BLaER1 treated with 17β-estradiol and CSF1 and Interleukin-3, amounts not matched to agents 10 nM and 100 nM (cell line): ENCODE results near the gene SH2D3C.
A peak's percentile ranks its signal among the peaks of the same experiment; 100 is the strongest.

Experiments
- H3K27ac ChIP-seq, 11 experiments: shearing (Covaris generic); formaldehyde crosslinking; 2 replicates each; pipeline ENCODE4 v1.8.1; 2022
- H3K27me3 ChIP-seq, 11 experiments: shearing (Covaris generic); formaldehyde crosslinking; 2 replicates each; pipeline ENCODE4 v1.8.1; 2022
- H3K36me3 ChIP-seq, 11 experiments: shearing (Covaris generic); formaldehyde crosslinking; 2 replicates each; pipeline ENCODE4 v1.8.1; 2022
- H3K4me1 ChIP-seq, 10 experiments: shearing (Covaris generic); formaldehyde crosslinking; 2 replicates each; pipeline ENCODE4 v1.8.1; 2022
- H3K4me2 ChIP-seq, 11 experiments: shearing (Covaris generic); formaldehyde crosslinking; 2 replicates each; pipeline ENCODE4 v1.8.1; 2022
- H3K4me3 ChIP-seq, 10 experiments: shearing (Covaris generic); formaldehyde crosslinking; 2 replicates each; pipeline ENCODE4 v1.8.1; 2022
- H3K9ac ChIP-seq, 11 experiments: shearing (Covaris generic); formaldehyde crosslinking; 2 replicates each; pipeline ENCODE4 v1.8.1; 2022
- H3K9me3 ChIP-seq, 11 experiments: shearing (Covaris generic); formaldehyde crosslinking; replicated peaks in 1 of 11; 2 replicates each; pipeline ENCODE4 v1.8.1; 2022
- H4K20me1 ChIP-seq, 11 experiments: shearing (Covaris generic); formaldehyde crosslinking; 2 replicates each; pipeline ENCODE4 v1.8.1; 2022
- Cebpa-rat ChIP-seq, 11 experiments: shearing (Covaris generic); IDR thresholded peaks; 2 replicates each; pipeline ENCODE4 v1.8.1; 2022

SH2D3C gene

GRCh38 chr9:127700594-127701255 is 77.7 kb downstream of the SH2D3C start:
- Histone ChIP-seq H3K27me3 (peaks cover 0 to 11% (median 6%) of the 10 kb centered on the region in 11 experiments; a peak in 11 of 22 replicates), H3K36me3 (no peaks in the 10 kb centered on the region), H3K9me3 (peaks cover 0 to 6% (median 0%) of the 10 kb centered on the region in 11 experiments; a peak in 3 of 22 replicates), H3K4me2 (no peak overlapping the region), H4K20me1 (peaks cover 0 to 9% (median 0%) of the 10 kb centered on the region in 11 experiments; a peak in 5 of 22 replicates), H3K27ac (no peak overlapping the region), H3K9ac (no peak overlapping the region), H3K4me1 (no peaks in the 10 kb centered on the region), H3K4me3 (no peak overlapping the region)
- TF ChIP-seq Cebpa-rat (IDR thresholded peaks at IDR 0.05), result no peak

DNA sequence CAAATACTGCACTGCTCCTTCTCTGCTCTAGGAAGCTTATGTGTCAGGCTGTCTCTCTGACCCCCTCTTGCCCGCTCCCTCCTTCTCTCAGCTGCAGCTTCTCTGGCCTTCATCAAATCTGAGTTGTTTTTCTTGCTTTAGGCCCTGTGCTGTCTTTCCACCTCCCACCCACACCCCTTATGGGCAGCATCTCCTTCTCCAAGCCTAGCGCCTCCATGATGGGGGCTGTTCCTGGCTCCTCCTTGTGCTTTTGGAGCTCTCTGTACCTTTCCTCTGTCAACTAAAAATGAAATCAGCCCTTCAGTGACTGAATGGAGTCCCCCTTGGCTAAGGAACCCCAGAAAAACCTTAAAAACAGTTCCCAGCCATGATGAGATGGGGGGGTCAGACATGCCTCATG is 78.3 kb downstream of the SH2D3C start:
- no peak overlapping the region for H3K4me3 ChIP-seq
- no peak overlapping the region for H3K9ac ChIP-seq
- peaks cover 0 to 3% (median 0%) of the 10 kb centered on the region in 11 experiments; a peak in 2 of 22 replicates for H4K20me1 ChIP-seq
- H3K4me2 ChIP-seq, result no peak overlapping the region
- peaks cover 0 to 11% (median 6%) of the 10 kb centered on the region in 11 experiments; a peak in 11 of 22 replicates for H3K27me3 ChIP-seq
- H3K4me1 ChIP-seq, result no peaks in the 10 kb centered on the region
- H3K9me3 ChIP-seq, result peaks cover 0 to 6% (median 0%) of the 10 kb centered on the region in 11 experiments; a peak in 3 of 22 replicates
- no peaks in the 10 kb centered on the region for H3K36me3 ChIP-seq
- no peak for TF ChIP-seq Cebpa-rat (IDR thresholded peaks at IDR 0.05)
- no peak overlapping the region for H3K27ac ChIP-seq

DNA sequence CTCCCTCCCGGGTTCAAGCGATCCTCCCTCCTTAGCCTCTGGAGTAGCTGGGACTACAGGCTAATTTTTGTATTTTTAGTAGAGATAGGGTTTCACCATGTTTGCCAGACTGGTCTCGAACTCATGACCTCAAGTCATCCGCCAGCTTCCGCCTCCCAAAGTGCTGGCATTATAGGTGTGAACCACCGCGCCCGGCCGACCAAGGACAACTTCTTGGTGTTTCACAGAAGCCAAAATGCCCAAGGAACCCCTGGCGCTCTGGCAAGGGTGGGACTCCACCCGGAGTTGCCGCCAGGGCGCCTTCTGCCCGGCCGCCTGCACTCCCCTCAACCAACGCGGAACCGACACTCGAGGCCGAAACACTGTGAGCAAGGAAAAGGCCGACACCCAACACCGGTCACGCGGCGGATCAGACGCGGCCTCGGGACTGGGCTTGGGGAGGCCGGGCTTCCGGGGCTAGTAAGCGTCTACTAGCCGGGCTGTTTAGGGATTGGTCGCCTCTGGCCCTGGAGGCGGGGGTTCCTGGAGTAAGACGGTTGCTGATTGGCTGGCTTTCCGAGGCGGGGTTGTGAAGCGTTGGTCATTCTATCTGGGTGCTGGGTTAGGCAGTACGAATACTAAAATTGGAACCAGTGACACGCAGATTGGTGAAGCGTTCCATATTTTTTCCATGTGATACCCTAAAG is 79.3 kb downstream of the SH2D3C start:
- TF ChIP-seq Cebpa-rat (IDR thresholded peaks at IDR 0.05), result no peak
- H3K27me3 ChIP-seq, result peaks cover 0 to 11% (median 6%) of the 10 kb centered on the region in 11 experiments; a peak in 11 of 22 replicates

GRCh38 chr9:127698386-127698785 is 80.1 kb downstream of the SH2D3C start:
- H3K27me3 ChIP-seq, result peaks cover 0 to 11% (median 6%) of the 10 kb centered on the region in 11 experiments; a peak in 11 of 22 replicates
- peaks cover 0 to 6% (median 0%) of the 10 kb centered on the region in 11 experiments; a peak in 3 of 22 replicates for H3K9me3 ChIP-seq
- H3K36me3 ChIP-seq, result peaks cover 0 to 16% (median 13%) of the 10 kb centered on the region in 11 experiments; a peak in 9 of 22 replicates
- peaks cover 0 to 3% (median 0%) of the 10 kb centered on the region in 11 experiments; a peak in 1 of 22 replicates for H4K20me1 ChIP-seq
- no peak overlapping the region for H3K9ac ChIP-seq
- H3K4me2 ChIP-seq, result no peak overlapping the region
- H3K4me1 ChIP-seq, result no peaks in the 10 kb centered on the region
- no peak for TF ChIP-seq Cebpa-rat (IDR thresholded peaks at IDR 0.05)
- no peak overlapping the region for H3K27ac ChIP-seq
- H3K4me3 ChIP-seq, result no peak overlapping the region

More for the DNA sequence above, 79.3 kb downstream of the SH2D3C start:
- Histone ChIP-seq H3K27ac (no peak overlapping the region), H3K4me1 (no peaks in the 10 kb centered on the region), H3K4me3 (no peak overlapping the region), H3K9ac (no peak overlapping the region), H4K20me1 (peaks cover 0 to 3% (median 0%) of the 10 kb centered on the region in 11 experiments; a peak in 2 of 22 replicates), H3K4me2 (peak overlapping the region in 7 of 11 experiments; percentile 5 to 38 (median 12); a peak in 7 of 22 replicates), H3K36me3 (peaks cover 0 to 8% (median 6%) of the 10 kb centered on the region in 11 experiments; a peak in 7 of 22 replicates), H3K9me3 (peaks cover 0 to 6% (median 0%) of the 10 kb centered on the region in 11 experiments; a peak in 3 of 22 replicates)

DNA sequence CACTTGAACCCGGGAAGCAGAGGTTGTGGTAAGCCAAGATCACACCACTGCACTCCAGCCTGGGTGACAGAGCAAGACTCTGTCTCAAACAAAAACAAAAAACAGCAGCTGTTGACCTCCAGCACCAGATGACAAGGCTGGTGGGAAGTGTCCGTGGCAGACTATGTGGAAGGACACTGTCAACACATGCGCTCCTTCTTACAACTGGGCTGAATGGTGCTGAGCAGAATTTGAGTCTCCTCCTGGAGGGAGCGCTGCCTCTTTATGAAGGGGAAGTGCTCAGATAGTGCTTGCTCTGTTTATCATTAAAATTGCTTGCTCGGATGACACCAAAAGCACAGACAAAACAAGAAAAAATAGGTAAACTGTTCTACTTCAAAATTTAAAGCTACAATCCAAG is 80.9 kb downstream of the SH2D3C start:
- H3K36me3 ChIP-seq, result peaks cover 0 to 24% (median 17%) of the 10 kb centered on the region in 11 experiments; a peak in 9 of 22 replicates
- H3K27ac ChIP-seq, result no peak overlapping the region
- H3K4me1 ChIP-seq, result no peaks in the 10 kb centered on the region
- H3K9me3 ChIP-seq, result peaks cover 0 to 6% (median 0%) of the 10 kb centered on the region in 11 experiments; a peak in 3 of 22 replicates
- peaks cover 0 to 3% (median 0%) of the 10 kb centered on the region in 11 experiments; a peak in 1 of 22 replicates for H4K20me1 ChIP-seq
- H3K9ac ChIP-seq, result no peak overlapping the region
- no peak overlapping the region for H3K4me2 ChIP-seq
- no peak for TF ChIP-seq Cebpa-rat (IDR thresholded peaks at IDR 0.05)
- H3K27me3 ChIP-seq, result peaks cover 0 to 11% (median 6%) of the 10 kb centered on the region in 11 experiments; a peak in 11 of 22 replicates
- no peak overlapping the region for H3K4me3 ChIP-seq

DNA sequence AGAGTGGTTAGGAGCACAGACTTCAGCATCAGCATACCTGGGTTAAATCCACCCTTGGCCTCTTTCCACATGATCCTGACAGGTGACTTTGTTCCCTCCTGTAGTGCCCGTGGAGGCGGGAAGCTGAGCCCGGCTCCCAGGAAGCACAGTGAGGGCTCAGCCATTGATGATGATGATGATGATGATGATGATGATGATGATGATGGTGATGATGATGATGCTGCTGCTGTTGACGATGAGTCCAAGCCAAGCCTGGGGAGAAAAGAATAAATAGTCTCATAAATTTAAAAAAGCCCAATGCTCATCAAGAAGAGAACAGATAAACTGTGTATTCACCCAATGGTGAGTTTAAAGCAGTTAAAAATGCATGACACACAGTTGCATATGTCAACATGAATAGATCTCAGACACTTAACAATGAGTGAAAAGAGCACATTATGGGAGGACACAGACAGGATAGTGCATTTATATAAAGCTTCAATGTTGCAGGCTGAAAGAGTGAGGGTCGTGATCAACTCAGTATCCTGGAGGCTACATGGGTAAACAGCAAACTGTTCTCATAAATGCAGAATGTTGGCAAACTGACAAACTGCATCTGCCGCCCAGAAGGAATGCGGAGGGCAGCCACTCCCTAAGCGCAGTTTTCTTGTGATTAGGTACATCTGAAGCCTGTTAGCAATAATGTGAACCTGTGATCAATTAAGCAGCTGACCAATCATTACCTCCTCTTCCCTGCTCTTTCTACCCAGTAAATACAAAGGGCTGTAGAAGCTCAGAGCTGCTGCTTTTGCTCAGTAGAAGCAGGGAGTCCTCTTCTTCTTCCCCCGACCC is 83.4 kb downstream of the SH2D3C start:
- peaks cover 0 to 11% (median 6%) of the 10 kb centered on the region in 11 experiments; a peak in 11 of 22 replicates for H3K27me3 ChIP-seq
- H3K9ac ChIP-seq, result no peak overlapping the region
- TF ChIP-seq Cebpa-rat (IDR thresholded peaks at IDR 0.05), result no peak
- H4K20me1 ChIP-seq, result peaks cover 0 to 3% (median 0%) of the 10 kb centered on the region in 11 experiments; a peak in 2 of 22 replicates
- no peak overlapping the region for H3K4me3 ChIP-seq
- H3K36me3 ChIP-seq, result peaks cover 5 to 49% (median 32%) of the 10 kb centered on the region in 11 experiments; a peak in 19 of 22 replicates
- no peak overlapping the region for H3K27ac ChIP-seq
- H3K4me1 ChIP-seq, result no peaks in the 10 kb centered on the region
- H3K9me3 ChIP-seq, result peaks cover 0 to 8% (median 0%) of the 10 kb centered on the region in 11 experiments; a peak in 5 of 22 replicates
- H3K4me2 ChIP-seq, result no peak overlapping the region

DNA sequence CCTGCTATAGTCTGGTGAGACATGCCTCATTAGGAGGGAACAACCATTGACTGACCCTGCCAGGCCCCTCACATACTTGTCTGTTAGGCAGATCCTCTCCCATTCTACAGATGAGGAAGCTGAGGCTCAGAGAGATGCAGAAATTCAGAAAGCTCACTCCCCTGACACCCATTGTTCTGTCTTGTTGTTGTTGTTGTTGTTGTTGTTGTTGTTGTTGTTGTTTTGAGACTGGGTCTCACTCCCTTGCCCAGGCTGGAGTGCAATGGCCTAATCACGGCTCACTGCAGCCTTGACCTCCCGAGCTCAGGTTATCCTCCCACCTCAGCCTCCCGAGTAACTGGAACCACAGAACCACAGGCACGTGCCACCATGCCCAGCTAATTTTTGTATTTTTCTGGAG is 84.8 kb downstream of the SH2D3C start:
- H3K4me3 ChIP-seq, result no peak overlapping the region
- no peak for TF ChIP-seq Cebpa-rat (IDR thresholded peaks at IDR 0.05)
- no peak overlapping the region for H3K27ac ChIP-seq
- H3K9me3 ChIP-seq, result peaks cover 0 to 14% (median 6%) of the 10 kb centered on the region in 11 experiments; a peak in 5 of 22 replicates
- H3K4me2 ChIP-seq, result no peak overlapping the region
- no peaks in the 10 kb centered on the region for H3K27me3 ChIP-seq
- H3K4me1 ChIP-seq, result no peaks in the 10 kb centered on the region
- no peak overlapping the region for H3K9ac ChIP-seq
- peaks cover 0 to 3% (median 0%) of the 10 kb centered on the region in 11 experiments; a peak in 2 of 22 replicates for H4K20me1 ChIP-seq
- H3K36me3 ChIP-seq, result peaks cover 18 to 63% (median 46%) of the 10 kb centered on the region in 11 experiments; a peak in 20 of 22 replicates

DNA sequence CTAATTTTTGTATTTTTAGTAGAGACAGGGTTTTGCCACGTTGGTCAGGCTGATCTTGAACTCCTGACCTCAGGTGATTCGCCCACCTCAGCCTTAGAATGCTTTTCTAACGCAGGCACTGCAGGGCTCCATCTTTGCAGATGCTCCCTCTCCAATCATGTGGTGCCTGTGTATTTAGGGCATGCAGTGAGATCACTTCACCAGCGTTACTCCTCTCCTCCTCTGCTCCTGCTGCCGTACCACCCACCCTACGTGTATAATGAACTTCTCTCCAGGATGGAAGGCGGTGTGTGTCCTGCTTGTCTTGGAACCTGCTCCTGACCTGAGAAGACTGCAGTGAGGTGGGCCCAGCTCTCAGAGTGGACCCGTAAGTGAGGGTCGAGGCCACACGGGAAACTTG is 85.3 kb downstream of the SH2D3C start:
- Histone ChIP-seq H3K36me3 (peaks cover 18 to 68% (median 51%) of the 10 kb centered on the region in 11 experiments; a peak in 20 of 22 replicates), H3K9me3 (peaks cover 0 to 14% (median 6%) of the 10 kb centered on the region in 11 experiments; a peak in 5 of 22 replicates), H3K27ac (no peak overlapping the region), H3K4me1 (no peaks in the 10 kb centered on the region), H3K4me2 (no peak overlapping the region), H4K20me1 (no peaks in the 10 kb centered on the region; a peak in 2 of 22 replicates), H3K9ac (no peak overlapping the region), H3K27me3 (no peaks in the 10 kb centered on the region), H3K4me3 (no peak overlapping the region)
- no peak for TF ChIP-seq Cebpa-rat (IDR thresholded peaks at IDR 0.05)
